Uterus (tissue), 2 donors: ENCODE data around the gene TXNRD2.

Source experiments
- CTCF ChIP-seq, 4 experiments: fragments of 200-600 bp in 2 of 4; fragments of 450-650 bp in 2 of 4; sonication (generic) in 2 of 4; IDR thresholded peaks; one replicate each; pipeline ENCODE4 v1.5.1; 2016 to 2019; ENCODE audit warnings: antibody characterized with exemption in 4 of 4, mild to moderate bottlenecking in 2 of 4, moderate library complexity in 1 of 4
- POLR2A ChIP-seq, 2 donors: fragments of 450-650 bp; IDR thresholded peaks; one replicate each; pipeline ENCODE4 v1.6.1; 2016; ENCODE audit warnings: antibody characterized with exemption in 2 of 2, mild to moderate bottlenecking in 1 of 2, moderate library complexity in 1 of 2

- no peak for TF ChIP-seq POLR2A (IDR thresholded peaks at IDR 0.05)
- TF ChIP-seq CTCF (IDR thresholded peaks at IDR 0.05) = no peak
Measured at GRCh38 chr22:19989725-19990067, 48.1 kb upstream of the TXNRD2 start.
